ENCODE measurements around the gene PLEKHG4B. TPM values are rescaled to one million over a fixed set of nuclear protein-coding genes. Genes with fewer than 3 reads are reported as not detected.

Gene PLEKHG4B
- total and polyA plus RNA-seq, 2 of the 8 experiments (the other 6 are each of a cell fraction or from before 2014, with no cell fraction given), result 31.1 to 43.6 TPM

GRCh38 chr5:109826-110225 lies 17.9 kb downstream of the PLEKHG4B start (continued):
- TF ChIP-seq CHD7 (IDR thresholded peaks at IDR 0.05; ENCODE audit: insufficient replicate concordance, low read length) (no peak), MAFK (IDR thresholded peaks at IDR 0.05; ENCODE audit: low read depth, low read length) (no peak), TAF7 (optimal IDR thresholded peaks at IDR 0.05; ENCODE audit: borderline replicate concordance, low read depth, low read length) (no peak), CHD2 (IDR thresholded peaks at IDR 0.05; ENCODE audit: low read length) (no peak), KDM1A (IDR thresholded peaks at IDR 0.05; ENCODE audit: borderline replicate concordance, low read length) (no peak), TEAD4 (IDR thresholded peaks at IDR 0.05; ENCODE audit: low read depth, low read length) (no peak), CBX8 (IDR thresholded peaks at IDR 0.05; ENCODE audit: borderline replicate concordance, low read depth, low read length) (no peak), KDM4A (IDR thresholded peaks at IDR 0.05; ENCODE audit: low read depth, low read length, severe bottlenecking) (no peak), SP1 (IDR thresholded peaks at IDR 0.05; ENCODE audit: low read depth, low read length) (no peak), CTCF (IDR thresholded peaks at IDR 0.05; ENCODE audit: control extremely low read depth in 1 of 3, insufficient read depth in 1 of 3, low read depth in 1 of 3, low read length in 3 of 3) (no peak)
